ENCODE data around the gene NOL7. TPM values are rescaled to one million over a fixed set of nuclear protein-coding genes. Genes with fewer than 3 reads are reported as not detected.

The NOL7 gene
- total RNA-seq, 6 donors from 2014 or later = 47.0 to 102 (median 84.7) TPM

DNA sequence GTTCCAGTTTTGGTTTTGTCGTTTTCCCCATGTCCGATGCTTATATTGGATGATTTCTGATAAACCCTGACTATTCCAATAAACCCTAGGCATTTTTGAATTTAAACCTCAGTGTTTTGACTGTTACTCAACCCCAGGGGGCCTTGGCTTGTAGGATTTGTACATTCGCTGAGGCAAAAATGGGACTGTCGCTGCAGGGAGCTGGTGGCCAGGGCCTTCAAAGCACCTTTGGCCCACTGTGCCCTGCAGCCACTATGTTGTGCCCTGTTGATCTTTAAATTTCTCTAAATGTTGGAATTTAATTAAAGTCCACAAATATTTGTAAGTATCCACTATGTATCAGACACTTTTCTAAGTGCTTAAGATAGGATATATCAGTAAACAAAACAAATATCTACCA, 9.5 kb upstream of the NOL7 start:
- Histone ChIP-seq H3K4me3 (no peak overlapping the region), H3K27ac (no peak overlapping the region), H3K36me3 (peaks cover 0 to 28% (median 11%) of the 10 kb centered on the region in 4 donors), H3K9me3 (no peaks in the 10 kb centered on the region), H3K4me1 (no peaks in the 10 kb centered on the region), H3K27me3 (no peaks in the 10 kb centered on the region)
- DNase-seq (no peak), ATAC-seq (ENCODE audit: low FRiP score in 2 of 2) (no peak)
- WGBS, 2 donors = 94 to 97% methylated on average over 4 of the region's 4 CpGs
- no peak for TF ChIP-seq EP300 (IDR thresholded peaks at IDR 0.05)
- TF ChIP-seq, protein P1, sequence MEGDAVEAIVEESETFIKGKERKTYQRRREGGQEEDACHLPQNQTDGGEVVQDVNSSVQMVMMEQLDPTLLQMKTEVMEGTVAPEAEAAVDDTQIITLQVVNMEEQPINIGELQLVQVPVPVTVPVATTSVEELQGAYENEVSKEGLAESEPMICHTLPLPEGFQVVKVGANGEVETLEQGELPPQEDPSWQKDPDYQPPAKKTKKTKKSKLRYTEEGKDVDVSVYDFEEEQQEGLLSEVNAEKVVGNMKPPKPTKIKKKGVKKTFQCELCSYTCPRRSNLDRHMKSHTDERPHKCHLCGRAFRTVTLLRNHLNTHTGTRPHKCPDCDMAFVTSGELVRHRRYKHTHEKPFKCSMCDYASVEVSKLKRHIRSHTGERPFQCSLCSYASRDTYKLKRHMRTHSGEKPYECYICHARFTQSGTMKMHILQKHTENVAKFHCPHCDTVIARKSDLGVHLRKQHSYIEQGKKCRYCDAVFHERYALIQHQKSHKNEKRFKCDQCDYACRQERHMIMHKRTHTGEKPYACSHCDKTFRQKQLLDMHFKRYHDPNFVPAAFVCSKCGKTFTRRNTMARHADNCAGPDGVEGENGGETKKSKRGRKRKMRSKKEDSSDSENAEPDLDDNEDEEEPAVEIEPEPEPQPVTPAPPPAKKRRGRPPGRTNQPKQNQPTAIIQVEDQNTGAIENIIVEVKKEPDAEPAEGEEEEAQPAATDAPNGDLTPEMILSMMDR (IDR thresholded peaks at IDR 0.05) = no peak

DNA sequence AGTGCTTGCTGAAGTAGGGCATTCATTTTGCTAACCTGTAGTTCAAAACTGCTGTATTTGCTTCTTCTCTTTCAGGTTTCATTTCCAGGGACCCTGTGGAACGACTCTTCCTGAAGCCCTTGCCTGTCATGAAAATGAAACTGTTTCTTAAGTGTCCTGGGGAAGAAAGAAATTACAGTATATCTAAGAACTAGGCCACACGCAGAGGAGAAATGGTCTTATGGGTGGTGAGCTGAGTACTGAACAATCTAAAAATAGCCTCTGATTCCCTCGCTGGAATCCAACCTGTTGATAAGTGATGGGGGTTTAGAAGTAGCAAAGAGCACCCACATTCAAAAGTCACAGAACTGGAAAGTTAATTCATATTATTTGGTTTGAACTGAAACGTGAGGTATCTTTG, 3.4 kb upstream of the NOL7 start:
- Histone ChIP-seq H3K4me1 (peaks cover 13 to 22% (median 15%) of the 10 kb centered on the region in 4 donors), H3K9me3 (no peaks in the 10 kb centered on the region), H3K27ac (no peak overlapping the region), H3K27me3 (no peaks in the 10 kb centered on the region), H3K36me3 (peaks cover 0 to 5% (median under 1%) of the 10 kb centered on the region in 4 donors), H3K4me3 (no peak overlapping the region)
- WGBS, 2 donors = 61 to 81% methylated on average over 4 of the region's 4 CpGs
- ATAC-seq (ENCODE audit: low FRiP score in 2 of 2) (no peak), DNase-seq (no peak)
- TF ChIP-seq POLR2AphosphoS5 (IDR thresholded peaks at IDR 0.05) (no peak), EP300 (IDR thresholded peaks at IDR 0.05) (no peak), POLR2A (IDR thresholded peaks at IDR 0.05) (no peak)
- TF ChIP-seq, protein P1 (IDR thresholded peaks at IDR 0.05) = no peak

DNA sequence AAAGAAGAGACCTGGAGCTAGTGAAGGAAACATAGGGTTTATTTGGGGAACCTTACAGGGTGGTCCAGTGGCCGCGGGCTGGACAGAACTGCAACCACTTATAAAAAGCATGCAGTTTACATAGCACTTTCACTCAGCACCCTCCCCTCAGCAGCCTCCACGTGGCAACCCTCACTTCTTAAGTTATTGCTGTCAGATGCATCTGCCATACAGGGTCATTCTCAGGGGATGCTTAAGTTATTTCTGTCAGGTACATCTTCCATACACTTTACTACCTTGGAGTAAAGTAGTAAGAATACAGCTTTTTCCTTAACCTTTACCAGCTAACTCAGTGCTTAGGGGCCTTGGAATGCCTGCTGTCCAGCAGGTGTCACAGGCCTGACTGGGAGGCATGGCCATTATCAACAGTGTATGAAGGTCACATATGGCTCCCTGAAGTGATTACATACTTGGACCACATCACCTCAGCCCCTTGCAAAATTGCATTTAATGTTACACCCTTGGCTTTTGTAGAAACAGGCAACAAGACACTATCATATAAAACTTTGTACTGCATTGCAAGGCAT, 2.0 kb upstream of the NOL7 start:
- Histone ChIP-seq H3K27ac (no peak overlapping the region), H3K36me3 (peaks cover 0 to 14% (median 6%) of the 10 kb centered on the region in 4 donors), H3K4me3 (no peak overlapping the region), H3K27me3 (no peaks in the 10 kb centered on the region), H3K4me1 (peaks cover 18 to 34% (median 20%) of the 10 kb centered on the region in 4 donors), H3K9me3 (no peaks in the 10 kb centered on the region)
- no peak for ATAC-seq (ENCODE audit: low FRiP score in 2 of 2)
- no peak for TF ChIP-seq POLR2AphosphoS5 (IDR thresholded peaks at IDR 0.05)
- no peak for TF ChIP-seq POLR2A (IDR thresholded peaks at IDR 0.05)
- no peak for TF ChIP-seq EP300 (IDR thresholded peaks at IDR 0.05)
- TF ChIP-seq, protein P1 (IDR thresholded peaks at IDR 0.05) = no peak
- 79 to 84% methylated on average over 3 of the region's 3 CpGs for WGBS, 2 donors
- no peak for DNase-seq

DNA sequence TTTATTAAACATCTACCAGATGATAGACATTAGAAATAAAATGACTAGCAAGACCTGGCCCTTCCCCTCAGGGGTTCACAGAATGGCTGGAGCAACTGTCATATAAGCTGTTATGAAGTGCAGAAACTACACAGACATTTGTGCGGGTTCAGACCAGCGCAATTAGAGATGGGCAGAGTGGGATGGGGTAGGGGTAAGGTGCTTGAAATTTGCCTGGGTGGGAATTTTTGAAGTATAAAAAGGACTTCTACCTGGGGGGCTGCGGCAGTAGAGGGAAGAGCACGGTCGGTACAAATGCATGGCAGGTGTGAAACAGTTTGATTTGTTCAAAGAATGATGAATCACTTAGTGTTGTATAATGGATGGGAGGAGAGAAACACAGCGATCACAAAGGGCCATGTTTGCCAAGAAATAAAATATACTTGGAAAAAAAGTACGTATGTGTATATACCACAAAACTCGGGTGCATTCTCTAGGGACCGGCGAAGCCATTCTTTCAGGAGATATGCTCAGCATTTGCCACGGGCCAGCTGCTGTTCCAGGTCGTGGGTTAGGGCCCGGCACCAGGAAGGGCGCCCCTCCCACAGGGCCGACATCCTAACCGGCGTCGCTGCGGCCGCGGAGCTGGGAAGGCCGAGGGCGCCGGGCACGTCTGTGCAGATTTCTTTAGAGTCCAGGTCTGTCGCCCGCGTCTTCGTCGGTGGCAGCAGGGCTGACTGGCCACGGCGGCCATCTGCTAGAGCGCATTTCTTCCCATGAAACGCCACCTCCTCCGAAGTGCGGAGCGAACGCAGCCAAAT, 809 bp upstream of the NOL7 start:
- H3K27me3 ChIP-seq = no peaks in the 10 kb centered on the region
- no peaks in the 10 kb centered on the region for H3K9me3 ChIP-seq
- WGBS, 2 donors = 8 to 20% methylated on average over 12 to 33 of the region's 38 CpGs
- peaks cover 6 to 24% (median 16%) of the 10 kb centered on the region in 4 donors for H3K36me3 ChIP-seq
- peak overlapping the region; percentile 56 to 89 (median 72) for H3K4me3 ChIP-seq
- peak; percentile 47 to 90 for DNase-seq
- peak; percentile 70 to 74 for ATAC-seq (ENCODE audit: low FRiP score in 2 of 2)
- H3K4me1 ChIP-seq = peaks cover 18 to 34% (median 20%) of the 10 kb centered on the region in 4 donors
- TF ChIP-seq, protein P1 (IDR thresholded peaks at IDR 0.05) = no peak
- no peak for TF ChIP-seq POLR2A (IDR thresholded peaks at IDR 0.05)
- TF ChIP-seq EP300 (IDR thresholded peaks at IDR 0.05) = no peak
- no peak for TF ChIP-seq POLR2AphosphoS5 (IDR thresholded peaks at IDR 0.05)
- H3K27ac ChIP-seq = peak overlapping the region; percentile 87 to 91 (median 90)
